CD1c-positive myeloid dendritic cell (primary cell): ENCODE results near the gene PAK1.
"Not testable (repeated sequence)": the region's sequence is repeated elsewhere in the genome, so short reads cannot be mapped to it uniquely, and the experiment has no call there.

Source experiments
- DNase-seq: peaks from one replicate; pipeline ENCODE4 v3.0.0-alpha.2; 2016; ENCODE audit errors: extremely low spot score

The PAK1 gene

DNA sequence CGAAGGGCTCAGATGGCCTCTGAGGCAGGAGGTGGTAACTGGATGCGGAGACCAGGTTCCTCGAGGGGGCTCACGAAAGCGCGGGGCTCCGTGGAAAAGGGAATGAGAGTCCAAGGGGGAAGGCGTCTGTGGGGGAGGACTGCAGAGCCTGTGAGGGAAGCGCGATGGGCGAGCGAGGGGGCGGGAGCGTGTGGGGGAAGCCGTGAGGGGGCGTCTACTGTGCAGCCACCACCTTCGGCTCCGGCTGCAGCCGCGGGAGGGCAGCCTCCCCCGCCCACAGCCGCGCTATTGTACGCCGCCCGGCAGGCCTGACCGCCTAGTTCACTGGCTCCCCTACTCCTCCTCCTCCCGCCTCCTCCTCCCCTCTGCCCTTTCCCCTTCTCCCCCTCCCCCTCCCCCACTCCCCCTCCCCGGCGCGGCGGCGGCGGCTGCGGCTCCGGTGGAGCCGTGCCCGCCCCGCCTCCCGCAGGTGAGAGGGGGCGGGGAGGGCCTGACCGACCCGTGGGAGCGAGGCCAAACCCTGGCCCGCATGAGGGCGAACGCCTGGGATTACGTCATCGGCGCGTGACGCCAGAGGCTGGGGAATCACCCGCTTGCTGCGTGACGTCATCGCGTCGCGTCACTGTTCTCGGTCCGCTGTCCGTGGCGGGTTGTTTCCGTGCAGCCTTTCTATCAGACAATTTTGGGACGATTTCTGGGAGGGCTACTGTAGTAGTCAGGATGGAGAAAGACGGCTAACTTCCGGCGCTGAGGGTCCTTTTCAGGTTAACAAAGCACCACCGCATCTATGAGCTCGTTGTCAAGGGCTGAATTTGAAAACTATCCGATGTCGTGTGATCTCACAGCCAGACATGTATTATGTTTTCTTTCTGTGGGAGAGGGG, at the start of gene PAK1:
Gene PAK1, minus strand, starts transcription at position 294 of the 883 bp plus-strand sequence. CDS start 81,574 bp downstream, outside the sequence.
- peak; percentile 95 for DNase-seq

DNA sequence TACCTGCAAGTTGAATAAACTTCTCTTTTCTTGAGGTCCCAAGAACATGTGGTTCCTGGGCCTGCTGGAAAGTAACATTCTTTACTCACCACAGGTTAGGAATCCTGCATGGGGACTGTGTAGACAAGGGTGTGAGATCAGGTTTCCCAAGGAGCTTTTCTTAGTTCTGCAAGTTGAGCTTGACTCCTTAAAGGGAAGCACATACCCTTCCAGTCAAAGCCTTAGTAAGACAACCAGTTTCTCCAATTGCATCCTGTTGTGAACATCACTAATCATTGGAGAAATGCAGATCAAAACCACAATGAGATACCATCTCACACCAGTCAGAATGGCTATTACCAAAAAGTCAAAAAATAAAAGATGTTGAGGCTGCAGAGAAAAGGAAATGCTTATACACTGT, 48.3 kb upstream of the PAK1 start:
- no peak for DNase-seq

DNA sequence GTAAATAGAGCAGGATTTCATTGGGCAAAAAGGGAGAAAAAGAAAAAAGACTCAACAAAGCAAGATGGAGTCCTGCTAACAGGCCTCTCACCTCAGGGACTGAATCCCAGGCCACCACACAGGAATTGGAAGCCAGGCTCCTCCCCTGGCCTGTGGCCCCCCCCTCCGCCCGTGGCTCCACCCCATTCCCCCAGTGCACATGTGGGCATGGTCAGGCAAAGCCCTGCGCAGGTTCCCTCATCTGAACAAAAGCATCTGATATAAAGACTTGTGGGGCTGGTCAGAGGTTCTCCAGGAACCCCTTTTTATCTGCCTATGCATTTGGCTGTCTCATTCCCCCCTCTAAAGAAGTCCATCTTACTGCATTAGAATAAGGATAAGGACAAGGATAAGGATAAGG, 46.0 kb upstream of the PAK1 start:
- DNase-seq: no peak

GRCh38 chr11:77518471-77518870, 44.6 kb upstream of the PAK1 start:
- no peak for DNase-seq

GRCh38 chr11:77517753-77518152, 43.9 kb upstream of the PAK1 start:
- no peak for DNase-seq

DNA sequence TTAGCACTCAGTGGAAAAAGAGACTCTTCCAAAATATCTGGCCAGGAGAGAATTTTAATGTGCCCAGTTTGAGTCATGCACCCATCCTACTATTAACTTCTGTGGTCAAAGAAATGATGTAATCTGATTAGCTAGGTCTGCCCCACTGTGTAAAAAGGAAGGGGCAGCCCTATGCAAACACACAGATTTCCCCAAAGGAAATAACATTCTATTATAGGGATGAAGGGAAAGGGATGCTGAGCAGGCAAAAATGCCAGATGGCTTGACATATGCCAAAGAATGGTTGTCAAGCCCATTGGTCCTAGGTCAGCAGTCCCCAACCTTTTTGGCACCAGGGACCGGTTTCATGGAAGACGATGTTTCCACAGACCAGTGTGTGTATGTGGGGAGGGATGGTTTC, 43.3 kb upstream of the PAK1 start:
- DNase-seq: no peak

DNA sequence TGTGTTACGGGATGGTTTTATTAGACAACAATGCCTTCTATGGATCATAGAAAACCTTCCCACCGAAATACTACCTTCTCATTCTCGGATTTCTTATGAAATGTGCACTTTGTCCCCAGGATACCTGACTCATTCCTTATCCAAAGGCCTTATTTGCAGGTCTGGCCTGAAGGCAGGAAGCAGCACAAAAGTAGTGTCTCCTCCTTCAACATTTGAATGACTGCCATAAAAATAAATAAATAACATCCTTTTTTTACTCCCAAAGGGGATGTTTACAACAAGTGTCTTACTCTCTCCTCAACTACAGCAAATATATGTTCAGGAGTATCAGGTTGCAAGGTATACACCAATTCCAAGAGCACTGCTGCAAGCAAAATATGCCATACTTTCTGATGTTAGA, 41.6 kb upstream of the PAK1 start:
- DNase-seq: no peak

- DNase-seq: no peak
Observed at GRCh38 chr11:77515063-77515462, 41.2 kb upstream of the PAK1 start.

DNA sequence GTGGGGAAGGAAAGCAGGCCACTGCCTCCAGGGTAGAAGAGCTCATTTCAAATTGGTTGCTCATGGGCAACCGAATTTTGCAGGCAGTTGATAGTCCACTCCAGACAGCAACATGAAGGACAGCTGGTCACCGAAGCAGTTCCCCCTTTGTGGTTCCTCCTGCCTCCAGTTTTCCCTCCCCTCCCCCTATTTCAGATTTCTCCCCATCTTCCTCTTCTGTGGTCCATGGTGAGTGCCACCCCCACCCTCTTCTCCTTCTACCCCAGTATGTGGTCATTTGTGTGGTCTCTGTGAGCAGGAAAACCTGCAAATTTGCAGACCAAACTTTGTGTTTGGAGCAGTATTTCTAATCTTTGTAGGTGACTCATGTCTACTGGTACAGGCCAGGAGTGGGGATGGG, 38.2 kb upstream of the PAK1 start:
- DNase-seq: peak; percentile 73

GRCh38 chr11:77510851-77511250, 37.0 kb upstream of the PAK1 start:
- peak; percentile 45 for DNase-seq

DNA sequence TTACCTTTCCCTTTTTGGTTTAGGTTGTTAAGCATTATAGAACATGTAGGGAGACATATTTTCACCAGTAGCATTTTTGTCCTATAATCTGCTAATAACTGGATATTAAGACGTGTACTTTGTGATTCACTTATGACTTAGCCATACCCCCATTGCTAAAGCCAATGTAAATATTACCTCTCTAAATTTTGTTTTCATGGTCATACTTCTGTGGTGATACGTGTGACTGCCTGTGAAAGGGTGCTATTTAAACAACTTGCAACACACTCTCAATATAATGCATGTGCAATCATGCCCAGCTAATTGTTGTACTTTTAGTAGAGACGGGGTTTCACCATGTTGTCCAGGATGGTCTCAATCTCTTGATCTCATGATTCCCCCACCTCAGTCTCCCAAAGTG, 36.2 kb upstream of the PAK1 start:
- DNase-seq: no peak

DNA sequence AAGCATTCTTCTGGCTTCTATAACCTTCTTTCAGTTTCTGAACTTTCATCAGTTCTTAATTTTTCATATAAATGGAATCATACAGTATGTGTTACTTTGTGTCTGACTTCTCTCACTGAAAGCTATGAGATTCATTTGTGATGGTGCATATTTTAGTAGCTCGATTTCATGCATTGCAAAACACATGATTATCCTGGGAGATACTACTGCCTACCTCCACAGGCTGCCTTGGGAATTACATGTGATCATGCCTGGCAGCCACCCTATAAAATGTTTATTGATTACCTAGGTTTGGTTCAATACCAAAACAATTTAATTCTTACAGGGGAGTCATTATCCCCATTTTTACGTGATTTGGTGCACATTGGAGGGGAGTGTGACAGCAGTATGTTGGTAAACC, 34.1 kb upstream of the PAK1 start:
- DNase-seq: no peak

DNA sequence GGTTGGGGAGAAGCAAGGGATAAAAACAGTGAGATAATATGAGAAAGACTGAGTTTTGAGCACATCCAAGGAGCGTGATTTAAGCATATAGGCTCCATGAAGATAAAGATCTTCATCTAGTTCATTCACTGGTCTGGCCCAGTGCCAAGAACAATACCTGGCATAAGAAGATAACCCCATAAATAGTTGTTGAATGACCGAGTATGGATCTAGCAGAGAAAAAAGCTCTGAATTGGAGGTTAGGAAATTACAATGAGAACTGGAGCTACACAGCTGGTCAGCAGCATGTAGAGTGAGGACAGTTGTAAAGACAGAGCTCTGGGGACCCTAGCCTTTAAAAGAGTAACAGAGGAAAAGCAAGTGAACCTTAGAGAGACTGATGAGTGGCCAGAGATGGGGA, 33.0 kb upstream of the PAK1 start:
- DNase-seq: no peak

- no peak for DNase-seq
Observed at GRCh38 chr11:77505956-77506355, 32.1 kb upstream of the PAK1 start.

DNA sequence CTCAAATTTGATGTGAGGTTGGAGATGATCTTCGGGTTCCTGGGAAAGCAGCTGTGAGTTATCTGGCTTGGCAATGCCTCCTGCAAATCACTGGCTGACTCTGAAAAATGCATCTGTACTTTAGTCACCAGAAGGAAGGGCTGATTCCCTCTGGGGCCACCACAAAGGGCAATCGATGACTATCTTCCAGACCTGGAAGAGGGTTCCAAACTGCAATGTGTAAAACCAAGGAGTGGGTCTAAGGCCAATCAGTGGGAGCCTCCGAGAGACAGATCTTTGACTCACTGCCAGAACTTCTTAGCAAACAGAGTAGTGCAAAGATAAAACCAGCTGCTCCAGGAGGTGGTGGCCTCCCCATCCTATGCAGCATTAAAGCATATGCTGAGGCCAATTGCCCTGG, 29.1 kb upstream of the PAK1 start:
- no peak for DNase-seq

DNA sequence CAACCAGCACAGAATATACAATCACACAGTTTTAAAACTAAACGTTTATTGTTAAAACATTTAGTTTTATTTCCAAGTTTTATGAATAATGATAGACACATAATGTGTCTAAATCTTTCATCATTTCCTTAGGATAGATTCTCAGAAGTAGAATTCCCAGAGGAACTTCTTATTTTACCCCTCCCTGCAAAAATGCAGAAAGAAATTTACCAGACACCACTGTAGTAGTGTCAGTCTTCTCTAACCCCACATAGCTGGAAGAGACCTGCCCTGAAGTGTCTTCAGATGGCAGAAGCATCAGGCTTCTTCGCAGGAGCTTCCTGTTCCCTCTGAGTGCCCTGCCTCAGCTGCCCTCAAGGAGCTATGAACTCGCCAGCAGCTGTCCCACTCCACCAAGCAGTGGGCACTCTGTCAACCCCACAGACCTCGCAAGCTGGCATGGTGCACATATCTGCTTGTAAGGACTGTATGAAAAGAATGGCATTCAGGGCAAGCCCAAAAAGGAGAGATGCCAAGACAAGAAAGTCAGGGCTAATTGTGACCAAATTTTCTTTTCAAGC, 28.5 kb upstream of the PAK1 start:
- DNase-seq: peak; percentile 36

DNA sequence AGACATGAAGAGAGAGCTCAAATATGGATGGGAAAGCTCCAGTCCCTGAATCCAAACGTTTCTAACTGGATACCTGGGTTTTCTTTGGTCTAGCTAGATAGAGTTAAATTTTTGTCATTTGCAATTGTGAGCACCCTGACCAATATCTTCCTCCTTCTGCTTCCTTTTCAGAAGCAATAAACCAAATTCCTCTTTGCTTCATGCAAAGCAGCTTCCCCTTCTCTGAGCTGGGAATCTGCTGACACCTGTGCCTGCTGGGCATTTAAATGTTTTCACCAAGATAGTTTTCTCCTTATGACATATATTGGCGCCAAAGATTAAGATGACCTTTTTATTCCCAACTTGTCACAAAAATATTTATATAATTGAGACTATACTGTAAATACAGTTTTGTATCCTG, 27.9 kb upstream of the PAK1 start:
- DNase-seq: peak; percentile 60

DNA sequence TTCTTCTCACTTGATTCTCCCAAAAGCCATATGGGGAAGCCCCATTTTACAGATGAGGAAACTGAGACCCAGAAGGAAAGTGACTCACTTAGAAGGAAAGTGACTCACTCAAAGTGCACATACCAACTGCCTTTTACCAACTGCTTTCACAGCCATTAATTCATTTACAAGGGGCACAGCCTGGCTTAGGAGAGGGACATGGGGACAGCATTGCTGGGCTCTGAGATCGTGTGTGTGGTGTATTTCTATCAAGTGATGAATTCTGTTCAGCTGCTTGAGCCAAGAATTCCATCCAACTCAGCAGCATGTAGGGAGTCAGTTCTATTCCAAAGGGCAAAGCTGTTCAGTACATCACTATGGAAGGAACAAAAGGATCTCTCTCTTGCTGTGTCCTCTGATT, 23.5 kb upstream of the PAK1 start:
- no peak for DNase-seq

DNA sequence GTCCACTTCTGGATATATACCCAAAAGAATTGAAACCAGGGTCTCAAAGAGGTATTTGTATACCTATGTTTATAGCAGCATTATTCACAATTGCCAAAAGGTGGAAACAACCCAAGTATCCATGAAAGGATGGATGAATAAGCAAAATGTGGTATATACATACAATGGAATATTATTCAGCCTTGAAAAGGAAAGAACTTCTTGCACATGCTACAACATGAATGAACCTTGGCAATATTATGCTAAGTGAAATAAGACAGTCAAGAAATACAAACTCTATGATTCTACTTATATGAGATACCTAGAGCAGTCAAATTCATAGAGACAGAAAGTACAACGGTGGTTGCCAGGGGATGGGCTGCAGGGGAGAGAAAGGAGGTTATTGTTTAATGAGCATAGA, 21.6 kb upstream of the PAK1 start:
- no peak for DNase-seq

DNA sequence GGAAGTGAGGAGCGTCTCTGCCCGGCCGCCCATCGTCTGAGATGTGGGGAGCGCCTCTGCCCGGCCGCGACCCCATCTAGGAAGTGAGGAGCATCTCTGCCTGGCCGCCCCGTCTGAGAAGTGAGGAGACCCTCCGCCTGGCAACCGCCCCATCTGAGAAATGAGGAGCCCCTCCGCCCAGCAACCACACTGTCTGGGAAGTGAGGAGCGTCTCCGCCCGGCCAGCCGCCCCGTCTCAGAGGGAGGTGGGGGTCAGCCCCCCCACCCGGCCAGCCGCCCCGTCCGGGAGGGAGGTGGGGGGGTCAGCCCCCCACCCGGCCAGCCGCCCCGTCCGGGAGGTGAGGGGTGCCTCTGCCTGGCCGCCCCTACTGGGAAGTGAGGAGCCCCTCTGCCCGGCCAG, 16.1 kb upstream of the PAK1 start:
- not testable (repeated sequence) for DNase-seq

- DNase-seq: no peak
Observed at GRCh38 chr11:77487790-77488189, 13.9 kb upstream of the PAK1 start.

DNA sequence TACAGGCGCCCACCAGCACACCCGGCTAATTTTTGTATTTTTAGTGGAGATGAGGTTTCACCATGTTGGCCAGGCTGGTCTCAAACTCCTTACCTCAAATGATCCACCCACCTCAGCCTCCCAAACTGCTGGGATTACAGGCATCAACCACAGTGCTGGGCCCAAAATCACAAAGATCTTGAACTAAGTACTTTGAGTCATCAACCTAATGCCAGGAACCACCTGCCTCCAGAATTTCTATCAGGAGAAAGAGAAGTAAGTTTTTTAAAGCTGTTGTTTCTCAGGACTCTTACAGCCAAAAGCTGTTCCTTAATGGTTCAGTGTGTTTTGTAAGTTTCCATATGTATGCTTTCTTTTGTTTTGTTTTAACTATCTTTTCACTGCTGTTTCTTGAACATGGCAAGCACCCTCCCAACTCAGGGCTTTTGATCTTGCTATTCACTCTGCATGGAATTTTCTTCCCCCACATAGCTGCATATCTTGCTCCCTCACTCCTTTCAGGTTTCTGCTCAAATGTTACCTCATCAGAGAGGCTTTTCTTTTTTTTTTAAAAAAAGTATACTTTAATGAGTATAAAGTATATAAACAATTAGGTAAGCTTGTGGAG, 6.0 kb upstream of the PAK1 start:
- no peak for DNase-seq

GRCh38 chr11:77475206-77475605, 1.3 kb upstream of the PAK1 start:
- no peak for DNase-seq
